Thyroid gland (tissue), 4 donors: ENCODE measurements around the gene SMURF1.

Source experiments
- POLR2A ChIP-seq, 2 donors: fragments of 450-650 bp; IDR thresholded peaks; one replicate each; pipeline ENCODE4 v1.6.1; 2017; ENCODE audit warnings: antibody characterized with exemption in 2 of 2, mild to moderate bottlenecking in 2 of 2, moderate library complexity in 1 of 2
- TF ChIP-seq, protein P1 (sequence below), 6 experiments: fragments of 200-600 bp in 3 of 6; fragments of 450-650 bp in 3 of 6; sonication (generic) in 3 of 6; IDR thresholded peaks; one replicate each; pipeline ENCODE4 v1.5.1; 2016 to 2019; ENCODE audit warnings: antibody characterized with exemption in 6 of 6, mild to moderate bottlenecking in 2 of 6, inconsistent platforms in 1 of 6, moderate library complexity in 1 of 6

DNA sequence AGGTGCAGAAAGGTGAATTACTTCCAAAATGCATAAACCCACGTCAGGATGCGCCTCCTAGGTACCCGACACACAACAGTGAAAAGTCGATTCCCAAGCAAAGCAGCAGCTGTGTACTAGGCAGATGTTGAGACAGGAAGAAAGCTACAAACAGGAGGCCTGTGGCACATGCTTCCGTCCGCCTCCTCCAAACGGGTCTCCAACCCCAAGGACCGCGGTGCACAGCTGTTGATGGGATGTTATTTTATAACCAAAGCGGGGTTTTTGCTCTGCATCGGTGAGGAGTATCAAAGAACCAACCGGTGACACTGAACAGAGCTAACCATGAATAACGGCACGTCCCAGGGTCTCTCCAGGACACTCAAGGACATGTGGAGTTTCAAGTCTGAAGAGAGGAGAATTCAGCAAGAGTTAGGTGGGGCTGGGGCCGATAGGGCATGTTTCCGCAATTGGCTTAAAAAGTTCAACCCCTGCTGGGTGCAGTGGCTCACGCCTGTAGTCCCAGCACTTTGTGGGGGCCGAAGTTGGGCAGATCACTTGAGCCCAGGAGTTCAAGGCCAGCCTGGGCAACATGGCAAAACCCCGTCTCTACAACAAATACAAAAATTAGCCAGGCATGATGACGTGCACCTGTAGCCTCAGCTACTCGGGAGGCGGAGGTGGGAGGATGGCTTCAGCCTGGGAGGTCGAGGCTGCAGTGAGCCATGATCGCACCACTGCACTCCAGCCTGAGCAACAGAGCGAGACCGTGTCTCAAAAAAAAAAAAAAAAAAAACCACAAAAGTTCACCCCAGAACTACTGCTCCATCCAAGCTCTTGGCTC lies 108.0 kb downstream of the SMURF1 start:
- TF ChIP-seq, protein P1, sequence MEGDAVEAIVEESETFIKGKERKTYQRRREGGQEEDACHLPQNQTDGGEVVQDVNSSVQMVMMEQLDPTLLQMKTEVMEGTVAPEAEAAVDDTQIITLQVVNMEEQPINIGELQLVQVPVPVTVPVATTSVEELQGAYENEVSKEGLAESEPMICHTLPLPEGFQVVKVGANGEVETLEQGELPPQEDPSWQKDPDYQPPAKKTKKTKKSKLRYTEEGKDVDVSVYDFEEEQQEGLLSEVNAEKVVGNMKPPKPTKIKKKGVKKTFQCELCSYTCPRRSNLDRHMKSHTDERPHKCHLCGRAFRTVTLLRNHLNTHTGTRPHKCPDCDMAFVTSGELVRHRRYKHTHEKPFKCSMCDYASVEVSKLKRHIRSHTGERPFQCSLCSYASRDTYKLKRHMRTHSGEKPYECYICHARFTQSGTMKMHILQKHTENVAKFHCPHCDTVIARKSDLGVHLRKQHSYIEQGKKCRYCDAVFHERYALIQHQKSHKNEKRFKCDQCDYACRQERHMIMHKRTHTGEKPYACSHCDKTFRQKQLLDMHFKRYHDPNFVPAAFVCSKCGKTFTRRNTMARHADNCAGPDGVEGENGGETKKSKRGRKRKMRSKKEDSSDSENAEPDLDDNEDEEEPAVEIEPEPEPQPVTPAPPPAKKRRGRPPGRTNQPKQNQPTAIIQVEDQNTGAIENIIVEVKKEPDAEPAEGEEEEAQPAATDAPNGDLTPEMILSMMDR (IDR thresholded peaks at IDR 0.05) = no peak
- no peak for TF ChIP-seq POLR2A (IDR thresholded peaks at IDR 0.05)
